Measurements from ENCODE around the gene SEPTIN10.

Gene SEPTIN10

GRCh38 chr2:109519513-109519912 is 94.3 kb downstream of the SEPTIN10 start:
- DNase-seq: no peak

- no peak for DNase-seq
These were observed 96.5 kb downstream of the SEPTIN10 start for GRCh38 chr2:109517118-109517889.

- peak in 1 of 2 donors; percentile 34 for DNase-seq
These were observed 97.2 kb downstream of the SEPTIN10 start for GRCh38 chr2:109516445-109517117.

GRCh38 chr2:109514857-109515256 is 98.9 kb downstream of the SEPTIN10 start:
- no peak for DNase-seq

- DNase-seq: peak in 1 of 2 donors; percentile 16
These were observed 99.8 kb downstream of the SEPTIN10 start for GRCh38 chr2:109513749-109514588.

GRCh38 chr2:109513230-109513629 is 100.5 kb downstream of the SEPTIN10 start:
- DNase-seq: no peak

GRCh38 chr2:109512076-109512475 is 101.7 kb downstream of the SEPTIN10 start:
- DNase-seq: no peak

- no peak for DNase-seq
These were observed 102.6 kb downstream of the SEPTIN10 start for GRCh38 chr2:109511168-109511567.

- DNase-seq: peak; percentile 79 to 83
These were observed 103.4 kb downstream of the SEPTIN10 start for GRCh38 chr2:109510136-109511028.

- DNase-seq: no peak
These were observed 105.2 kb downstream of the SEPTIN10 start for GRCh38 chr2:109508556-109508955.

GRCh38 chr2:109507828-109508227 is 105.9 kb downstream of the SEPTIN10 start:
- no peak for DNase-seq

- no peak for DNase-seq
These were observed 106.5 kb downstream of the SEPTIN10 start for GRCh38 chr2:109507217-109507616.

GRCh38 chr2:109503191-109503590 is 110.6 kb downstream of the SEPTIN10 start:
- DNase-seq: no peak

GRCh38 chr2:109501461-109501860 is 112.3 kb downstream of the SEPTIN10 start:
- DNase-seq: no peak

GRCh38 chr2:109500910-109501309 is 112.9 kb downstream of the SEPTIN10 start:
- DNase-seq: no peak

- DNase-seq: no peak
These were observed 114.2 kb downstream of the SEPTIN10 start for GRCh38 chr2:109499566-109499965.

GRCh38 chr2:109498906-109499305 is 114.9 kb downstream of the SEPTIN10 start:
- DNase-seq: no peak

- DNase-seq: no peak
These were observed 115.6 kb downstream of the SEPTIN10 start for GRCh38 chr2:109497911-109498870.

- DNase-seq: no peak
These were observed 116.3 kb downstream of the SEPTIN10 start for GRCh38 chr2:109497463-109497862.

GRCh38 chr2:109494351-109494750 is 119.4 kb downstream of the SEPTIN10 start:
- DNase-seq: no peak

All from stimulated activated CD4-positive, alpha-beta T cell treated with anti-CD3 and anti-CD28 coated beads, Interleukin-2, amount 100 ng/mL, for 24 hours (primary cell).